Measurements from ENCODE around the gene UBE2F.

The UBE2F gene

GRCh38 chr2:238082151-238082550 lies 115.3 kb downstream of the UBE2F start:
- TF ChIP-seq ZBTB7A (IDR thresholded peaks at IDR 0.05; ENCODE audit: low read depth), result no peak
- no peak for TF ChIP-seq USF1 (IDR thresholded peaks at IDR 0.05)
- no peak for TF ChIP-seq TCF12 (IDR thresholded peaks at IDR 0.05; ENCODE audit: low read depth)
- no peak for TF ChIP-seq CEBPB (IDR thresholded peaks at IDR 0.05)
- no peak for TF ChIP-seq YY1 (IDR thresholded peaks at IDR 0.05; ENCODE audit: low read depth)
- no peak for TF ChIP-seq RAD21 (IDR thresholded peaks at IDR 0.05; ENCODE audit: low read depth)
- TF ChIP-seq EGR1 (IDR thresholded peaks at IDR 0.05), result no peak
- no peak for TF ChIP-seq NFIC (IDR thresholded peaks at IDR 0.05)
- no peak for TF ChIP-seq REST (IDR thresholded peaks at IDR 0.05; ENCODE audit: low read depth)
- no peak for TF ChIP-seq TAF1 (IDR thresholded peaks at IDR 0.05; ENCODE audit: low read depth)

- no peak for TF ChIP-seq NFIC (IDR thresholded peaks at IDR 0.05)
- no peak for TF ChIP-seq TAF1 (IDR thresholded peaks at IDR 0.05; ENCODE audit: low read depth)
- no peak for TF ChIP-seq YY1 (IDR thresholded peaks at IDR 0.05; ENCODE audit: low read depth)
- no peak for TF ChIP-seq TEAD4 (IDR thresholded peaks at IDR 0.05)
- TF ChIP-seq CEBPB (IDR thresholded peaks at IDR 0.05), result no peak
- no peak for TF ChIP-seq USF1 (IDR thresholded peaks at IDR 0.05)
- TF ChIP-seq EP300 (IDR thresholded peaks at IDR 0.05; ENCODE audit: borderline replicate concordance), result no peak
- TF ChIP-seq RAD21 (IDR thresholded peaks at IDR 0.05; ENCODE audit: low read depth), result no peak
- no peak for TF ChIP-seq ZBTB7A (IDR thresholded peaks at IDR 0.05; ENCODE audit: low read depth)
- no peak for TF ChIP-seq MAX (IDR thresholded peaks at IDR 0.05)
- TF ChIP-seq EGR1 (IDR thresholded peaks at IDR 0.05), result no peak
- TF ChIP-seq CREB1 (IDR thresholded peaks at IDR 0.05; ENCODE audit: low read depth), result no peak
- no peak for TF ChIP-seq FOXM1 (IDR thresholded peaks at IDR 0.05; ENCODE audit: borderline replicate concordance, low read depth)
- no peak for TF ChIP-seq REST (IDR thresholded peaks at IDR 0.05; ENCODE audit: low read depth)
- TF ChIP-seq TCF12 (IDR thresholded peaks at IDR 0.05; ENCODE audit: low read depth), result no peak
Observed at GRCh38 chr2:238082827-238083226, 116.0 kb downstream of the UBE2F start.

GRCh38 chr2:238083919-238084318 lies 117.1 kb downstream of the UBE2F start:
- TF ChIP-seq NFIC (IDR thresholded peaks at IDR 0.05) (no peak), CREB1 (IDR thresholded peaks at IDR 0.05; ENCODE audit: low read depth) (no peak), EGR1 (IDR thresholded peaks at IDR 0.05) (no peak)

- TF ChIP-seq FOXM1 (IDR thresholded peaks at IDR 0.05; ENCODE audit: borderline replicate concordance, low read depth) (no peak), TAF1 (IDR thresholded peaks at IDR 0.05; ENCODE audit: low read depth) (no peak), USF1 (IDR thresholded peaks at IDR 0.05) (no peak), EP300 (IDR thresholded peaks at IDR 0.05; ENCODE audit: borderline replicate concordance) (no peak), ZBTB7A (IDR thresholded peaks at IDR 0.05; ENCODE audit: low read depth) (no peak), EGR1 (IDR thresholded peaks at IDR 0.05) (no peak), NFIC (IDR thresholded peaks at IDR 0.05) (no peak), TEAD4 (IDR thresholded peaks at IDR 0.05) (no peak), TCF12 (IDR thresholded peaks at IDR 0.05; ENCODE audit: low read depth) (no peak), REST (IDR thresholded peaks at IDR 0.05; ENCODE audit: low read depth) (no peak), MAX (IDR thresholded peaks at IDR 0.05) (no peak), YY1 (IDR thresholded peaks at IDR 0.05; ENCODE audit: low read depth) (no peak), CREB1 (IDR thresholded peaks at IDR 0.05; ENCODE audit: low read depth) (no peak), RAD21 (IDR thresholded peaks at IDR 0.05; ENCODE audit: low read depth) (no peak), CEBPB (IDR thresholded peaks at IDR 0.05) (no peak)
Observed at GRCh38 chr2:238084761-238085160, 117.9 kb downstream of the UBE2F start.

All from Ishikawa (cell line).